Sigmoid colon (tissue), 7 donors: Measurements from ENCODE around the gene SERINC5. TPM values are rescaled to one million over a fixed set of nuclear protein-coding genes. Genes with fewer than 3 reads are reported as not detected.

Source experiments
- DNase-seq: peaks from one replicate; pipeline ENCODE4 v3.0.0-alpha.2; 2019
- H3K27ac ChIP-seq, 4 donors: fragments of 200-600 bp; sonication (generic); one replicate each; pipeline ENCODE4 v1.5.1; 2016 to 2019; ENCODE audit warnings: mild to moderate bottlenecking in 1 of 4
- H3K27me3 ChIP-seq, 3 donors: fragments of 200-600 bp; sonication (generic); one replicate each; pipeline ENCODE4 v1.5.1; 2019; ENCODE audit warnings: mild to moderate bottlenecking in 1 of 3
- H3K36me3 ChIP-seq, 4 donors: fragments of 200-600 bp; sonication (generic); one replicate each; pipeline ENCODE4 v1.5.1; 2016 to 2019
- H3K4me1 ChIP-seq, 4 donors: fragments of 200-600 bp; sonication (generic); one replicate each; pipeline ENCODE4 v1.5.1; 2017 to 2019
- H3K4me3 ChIP-seq, 4 donors: fragments of 200-600 bp; sonication (generic); one replicate each; pipeline ENCODE4 v1.5.1; 2017 to 2019; ENCODE audit warnings: mild to moderate bottlenecking in 2 of 4, moderate library complexity in 1 of 4
- H3K9me3 ChIP-seq, 4 donors: fragments of 200-600 bp in 3 of 4; sonication (generic) in 3 of 4; one replicate each; pipeline versions ENCODE4 v1.5.1 to v1.6.1; 2013 to 2019
- CTCF ChIP-seq, 4 experiments: fragments of 450-650 bp in 3 of 4; fragments of 200-600 bp in 1 of 4; IDR thresholded peaks; one replicate each; pipeline ENCODE4 v1.5.1; 2016 to 2019; ENCODE audit warnings: antibody characterized with exemption in 4 of 4, mild to moderate bottlenecking in 3 of 4, moderate library complexity in 2 of 4
- EP300 ChIP-seq, 4 donors: sonication (generic); formaldehyde crosslinking; IDR thresholded peaks; one replicate each; pipeline ENCODE4 v1.6.1; 2017; ENCODE audit warnings: antibody characterized with exemption in 4 of 4
- POLR2A ChIP-seq, 2 donors: fragments of 450-650 bp; IDR thresholded peaks; one replicate each; pipeline ENCODE4 v1.6.1; 2016; ENCODE audit warnings: antibody characterized with exemption in 2 of 2, mild to moderate bottlenecking in 2 of 2, moderate library complexity in 2 of 2
- POLR2AphosphoS5 ChIP-seq, 4 donors: sonication (generic); formaldehyde crosslinking; IDR thresholded peaks; one replicate each; pipeline ENCODE4 v1.6.1; 2017; ENCODE audit warnings: antibody characterized with exemption in 4 of 4
- WGBS, 2 donors: extraction: QIAGEN DNeasy Blood & Tissue Kit; methylation state at CpG; one replicate each; pipeline ENCODE4 v1.1.7; 2013; 5-methylcytosine and 5-hydroxymethylcytosine counted together
- intact Hi-C: fragments of 100-400 bp; cut with DNase I; formaldehyde crosslinking; loops from one replicate; pipeline ENCODE4 v1.15.1; 2023
- polyA plus RNA-seq, 3 donors: library from polyadenylated mRNA; stranded (reverse); fragments of 200-250 nt; gene quantifications; one replicate each; pipeline ENCODE4 v1.2.3, GENCODE V29; 2013
- total RNA-seq, 4 donors: library from RNA; depleted of rRNA; stranded (reverse); fragments of >200 nt; gene quantifications; one replicate each; pipeline ENCODE4 v1.1.0, GENCODE V29; 2016
- donor health status: healthy with polysubstance abuse.
- donor health status: Bipolar disorder and iron deficiency.
- donor health status: healthy.

SERINC5 gene
- total and polyA plus RNA-seq, 7 donors: 3.6 to 25.9 (median 9.6) TPM

DNA sequence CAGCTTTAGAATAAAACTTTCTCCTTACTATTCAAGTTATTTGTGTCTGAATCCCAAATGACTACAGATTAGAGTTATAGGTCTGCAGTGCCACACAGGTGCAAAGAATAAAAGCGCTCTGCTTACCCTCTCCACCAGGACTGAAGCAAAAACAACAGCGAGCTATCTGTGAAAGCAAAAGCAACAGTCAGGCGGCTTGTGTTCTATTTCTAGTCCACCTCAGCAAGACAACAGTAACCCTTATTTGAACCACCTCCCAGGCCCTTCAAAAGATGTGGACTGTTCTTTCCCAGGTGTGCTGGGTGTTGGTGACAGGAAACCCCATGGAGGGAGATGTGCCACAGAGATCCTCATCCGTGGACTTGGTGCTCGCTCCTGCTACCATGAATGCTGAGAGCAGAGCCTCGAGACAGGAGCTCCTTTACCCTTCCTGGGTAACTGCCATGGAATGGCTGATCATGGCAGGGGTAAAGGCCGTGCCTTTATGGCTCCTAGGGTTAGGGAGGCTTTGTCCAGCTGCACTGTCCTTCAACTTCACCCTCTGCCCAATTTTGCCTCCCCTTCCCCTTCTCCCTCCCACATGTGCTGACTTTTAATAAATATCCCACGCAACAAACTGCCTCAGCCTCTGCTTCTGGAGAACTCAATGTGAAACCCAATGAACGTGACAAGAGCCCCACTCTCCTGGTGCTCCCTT, 108.6 kb downstream of the SERINC5 start:
- intact Hi-C loops: no loop called here
- Histone ChIP-seq H3K27ac (no peak overlapping the region), H3K9me3 (no peaks in the 10 kb centered on the region), H3K4me1 (peaks cover 0 to 16% (median 10%) of the 10 kb centered on the region in 4 donors), H3K27me3 (no peaks in the 10 kb centered on the region), H3K36me3 (peaks cover 0 to 21% (median 2%) of the 10 kb centered on the region in 4 donors), H3K4me3 (no peak overlapping the region)
- 86 to 95% methylated on average over 9 of the region's 9 CpGs for WGBS, 2 donors
- no peak for TF ChIP-seq POLR2A (IDR thresholded peaks at IDR 0.05)
- no peak for TF ChIP-seq POLR2AphosphoS5 (IDR thresholded peaks at IDR 0.05)
- TF ChIP-seq EP300 (IDR thresholded peaks at IDR 0.05): no peak
- no peak for TF ChIP-seq CTCF (IDR thresholded peaks at IDR 0.05)
- no peak for DNase-seq

DNA sequence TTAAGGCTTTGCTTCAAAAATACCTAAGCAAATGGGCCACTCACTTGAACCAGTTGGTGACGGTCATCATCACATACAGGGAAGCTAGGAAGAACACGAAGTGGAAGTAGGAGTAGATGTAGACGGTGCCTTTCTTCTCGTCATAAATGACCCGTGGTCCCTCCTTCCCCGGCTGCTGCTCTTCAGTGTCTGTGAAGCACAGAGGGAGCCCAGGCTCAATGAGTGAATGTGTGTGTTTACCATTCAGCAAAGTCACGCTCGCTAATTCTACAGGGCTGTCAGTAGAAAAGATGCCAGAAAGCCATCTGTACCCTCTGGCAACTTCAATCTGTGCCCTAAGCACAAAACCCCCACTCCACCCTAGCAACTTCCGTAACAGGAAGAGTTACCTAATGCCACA, 109.8 kb downstream of the SERINC5 start:
- H3K27me3 ChIP-seq: no peaks in the 10 kb centered on the region
- H3K9me3 ChIP-seq: no peaks in the 10 kb centered on the region
- intact Hi-C loops: no loop called here
- H3K4me3 ChIP-seq: no peak overlapping the region
- 87 to 92% methylated on average over 9 of the region's 9 CpGs for WGBS, 2 donors
- peaks cover 0 to 18% (median 2%) of the 10 kb centered on the region in 4 donors for H3K36me3 ChIP-seq
- TF ChIP-seq CTCF (IDR thresholded peaks at IDR 0.05) (no peak), POLR2AphosphoS5 (IDR thresholded peaks at IDR 0.05) (no peak), POLR2A (IDR thresholded peaks at IDR 0.05) (no peak), EP300 (IDR thresholded peaks at IDR 0.05) (no peak)
- H3K4me1 ChIP-seq: peaks cover 0 to 29% (median 22%) of the 10 kb centered on the region in 4 donors
- peak overlapping the region in 1 of 4 donors; percentile 11 for H3K27ac ChIP-seq
- DNase-seq: no peak

DNA sequence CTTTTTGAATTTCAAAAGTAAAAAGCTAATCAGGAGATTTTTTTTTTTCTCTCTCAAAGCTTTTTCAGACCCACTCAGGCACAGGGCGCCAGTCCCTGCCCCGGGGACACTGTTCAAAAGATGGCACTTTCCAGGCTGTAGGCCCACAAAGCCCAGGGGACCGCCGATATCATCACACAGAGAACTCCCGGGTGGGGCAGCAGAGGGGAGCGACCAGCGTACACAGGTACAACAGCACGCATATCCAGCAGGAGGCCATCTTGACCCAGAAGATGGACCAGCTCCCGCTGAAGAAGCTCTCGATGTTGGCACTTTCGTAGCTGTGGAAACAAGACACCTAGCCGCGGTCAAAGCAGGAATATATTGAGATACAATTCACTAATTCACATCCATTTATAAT, 112.4 kb downstream of the SERINC5 start:
- no peak overlapping the region for H3K4me3 ChIP-seq
- intact Hi-C loops: loop anchor here (5.0 kb wide), 2 partner anchors 51 to 264 kb away; partner anchors contain the start of gene ZFYVE16
- DNase-seq: no peak
- 76 to 94% methylated on average over 13 of the region's 13 CpGs for WGBS, 2 donors
- H3K36me3 ChIP-seq: peaks cover 0 to 18% (median 2%) of the 10 kb centered on the region in 4 donors
- H3K4me1 ChIP-seq: peaks cover 0 to 38% (median 29%) of the 10 kb centered on the region in 4 donors
- H3K9me3 ChIP-seq: no peaks in the 10 kb centered on the region
- peak overlapping the region in 3 of 4 donors; percentile 87 to 91 (median 88) for H3K27ac ChIP-seq
- TF ChIP-seq CTCF (IDR thresholded peaks at IDR 0.05) (no peak), EP300 (IDR thresholded peaks at IDR 0.05) (no peak), POLR2A (IDR thresholded peaks at IDR 0.05) (no peak), POLR2AphosphoS5 (IDR thresholded peaks at IDR 0.05) (no peak)
- H3K27me3 ChIP-seq: no peaks in the 10 kb centered on the region

- Histone ChIP-seq H3K27ac (peak overlapping the region in 3 of 4 donors; percentile 87 to 91 (median 88)), H3K36me3 (peaks cover 0 to 18% (median 2%) of the 10 kb centered on the region in 4 donors), H3K27me3 (no peaks in the 10 kb centered on the region), H3K9me3 (no peaks in the 10 kb centered on the region), H3K4me1 (peaks cover 0 to 38% (median 29%) of the 10 kb centered on the region in 4 donors), H3K4me3 (no peak overlapping the region)
- WGBS, 2 donors: 71 to 89% methylated on average over 6 of the region's 6 CpGs
- no peak for TF ChIP-seq POLR2A (IDR thresholded peaks at IDR 0.05)
- no peak for TF ChIP-seq POLR2AphosphoS5 (IDR thresholded peaks at IDR 0.05)
- DNase-seq: no peak
- intact Hi-C loops: loop anchor here (5.0 kb wide), 2 partner anchors 51 to 264 kb away; partner anchors contain the start of gene ZFYVE16
Observed at GRCh38 chr5:80142996-80143395, 112.9 kb downstream of the SERINC5 start.

GRCh38 chr5:80141681-80142080, 114.2 kb downstream of the SERINC5 start:
- WGBS, 2 donors: 79 to 83% methylated on average over 3 of the region's 3 CpGs
- TF ChIP-seq EP300 (IDR thresholded peaks at IDR 0.05) (no peak), CTCF (IDR thresholded peaks at IDR 0.05) (no peak), POLR2AphosphoS5 (IDR thresholded peaks at IDR 0.05) (no peak), POLR2A (IDR thresholded peaks at IDR 0.05) (no peak)
- Histone ChIP-seq H3K9me3 (no peaks in the 10 kb centered on the region), H3K27me3 (no peaks in the 10 kb centered on the region), H3K4me1 (peaks cover 0 to 38% (median 29%) of the 10 kb centered on the region in 4 donors), H3K36me3 (peaks cover 0 to 13% (median 2%) of the 10 kb centered on the region in 4 donors), H3K27ac (peak overlapping the region; percentile 69 to 91 (median 88)), H3K4me3 (no peak overlapping the region)
- DNase-seq: no peak
- intact Hi-C loops: loop anchor here (2.0 to 5.0 kb wide), 4 partner anchors 33 to 266 kb away; partner anchors contain the start of genes SERINC5 and ZFYVE16
